Duodenal mucosa (tissue), 2 donors: ENCODE results near the gene MRC2.

Experiments used
- H3K27ac ChIP-seq: one replicate; pipeline ENCODE4 v1.7.0; 2013; ENCODE audit warnings: low read depth, low read length
- H3K27me3 ChIP-seq, 2 donors: one replicate each; pipeline ENCODE4 v1.7.0; 2013; ENCODE audit warnings: low read length in 2 of 2, control low read depth in 1 of 2; ENCODE audit not compliant: insufficient read depth in 2 of 2, control insufficient read depth in 1 of 2
- H3K36me3 ChIP-seq, 2 donors: one replicate each; pipeline ENCODE4 v1.7.0; 2013; ENCODE audit warnings: low read length in 2 of 2, control low read depth in 1 of 2; ENCODE audit not compliant: insufficient read depth in 2 of 2, control insufficient read depth in 1 of 2
- H3K4me1 ChIP-seq, 2 donors: one replicate each; pipeline ENCODE4 v1.7.0; 2013; ENCODE audit warnings: low read length in 2 of 2, control low read depth in 1 of 2; ENCODE audit not compliant: insufficient read depth in 2 of 2, control insufficient read depth in 1 of 2
- H3K4me3 ChIP-seq, 2 donors: one replicate each; pipeline ENCODE4 v1.7.0; 2013; ENCODE audit warnings: low read length in 2 of 2, low read depth in 1 of 2
- H3K9ac ChIP-seq, 2 donors: one replicate each; pipeline ENCODE4 v1.7.0; 2013; ENCODE audit warnings: low read length in 2 of 2, low read depth in 1 of 2
- H3K9me3 ChIP-seq, 2 donors: one replicate each; pipeline ENCODE4 v1.7.0; 2013; ENCODE audit warnings: low read length in 2 of 2, control low read depth in 1 of 2; ENCODE audit not compliant: control insufficient read depth in 1 of 2

Gene MRC2

GRCh38 chr17:62717889-62718288, 90.4 kb downstream of the MRC2 start:
- no peaks in the 10 kb centered on the region for H3K27me3 ChIP-seq
- H3K4me3 ChIP-seq = no peak overlapping the region
- H3K9ac ChIP-seq = no peak overlapping the region

GRCh38 chr17:62718429-62718828, 91.0 kb downstream of the MRC2 start:
- no peaks in the 10 kb centered on the region for H3K36me3 ChIP-seq
- no peaks in the 10 kb centered on the region for H3K4me1 ChIP-seq
- no peak overlapping the region for H3K9ac ChIP-seq
- H3K27me3 ChIP-seq = no peaks in the 10 kb centered on the region
- no peaks in the 10 kb centered on the region for H3K9me3 ChIP-seq
- H3K4me3 ChIP-seq = no peak overlapping the region
- H3K27ac ChIP-seq = no peak overlapping the region

More at GRCh38 chr17:62717889-62718288, 90.4 kb downstream of the MRC2 start:
- Histone ChIP-seq H3K4me1 (no peaks in the 10 kb centered on the region), H3K9me3 (no peaks in the 10 kb centered on the region), H3K27ac (no peak overlapping the region), H3K36me3 (no peaks in the 10 kb centered on the region)

GRCh38 chr17:62719586-62719985, 92.1 kb downstream of the MRC2 start:
- H3K9me3 ChIP-seq = no peaks in the 10 kb centered on the region
- no peak overlapping the region for H3K4me3 ChIP-seq
- H3K9ac ChIP-seq = no peak overlapping the region
- peaks cover 0 to 3% of the 10 kb centered on the region in 2 donors for H3K4me1 ChIP-seq
- H3K27me3 ChIP-seq = no peaks in the 10 kb centered on the region
- no peaks in the 10 kb centered on the region for H3K36me3 ChIP-seq
- no peak overlapping the region for H3K27ac ChIP-seq

GRCh38 chr17:62720126-62720850, 92.8 kb downstream of the MRC2 start:
- H3K4me3 ChIP-seq = no peak overlapping the region
- H3K27ac ChIP-seq = no peak overlapping the region
- H3K9me3 ChIP-seq = no peaks in the 10 kb centered on the region
- no peak overlapping the region for H3K9ac ChIP-seq
- peaks cover 0 to 3% of the 10 kb centered on the region in 2 donors for H3K4me1 ChIP-seq
- H3K27me3 ChIP-seq = no peaks in the 10 kb centered on the region
- no peaks in the 10 kb centered on the region for H3K36me3 ChIP-seq

GRCh38 chr17:62722625-62723024, 95.2 kb downstream of the MRC2 start:
- Histone ChIP-seq H3K4me3 (no peak overlapping the region), H3K36me3 (no peaks in the 10 kb centered on the region), H3K27ac (no peak overlapping the region), H3K27me3 (peaks cover 0 to 4% of the 10 kb centered on the region in 2 donors), H3K4me1 (peaks cover 0 to 9% of the 10 kb centered on the region in 2 donors), H3K9ac (no peak overlapping the region), H3K9me3 (no peaks in the 10 kb centered on the region)

GRCh38 chr17:62723842-62724241, 96.4 kb downstream of the MRC2 start:
- Histone ChIP-seq H3K4me1 (peaks cover 0 to 9% of the 10 kb centered on the region in 2 donors), H3K36me3 (no peaks in the 10 kb centered on the region), H3K9me3 (no peaks in the 10 kb centered on the region), H3K27ac (no peak overlapping the region), H3K27me3 (peaks cover 0 to 4% of the 10 kb centered on the region in 2 donors), H3K4me3 (no peak overlapping the region), H3K9ac (no peak overlapping the region)

- H3K27ac ChIP-seq = no peak overlapping the region
- no peaks in the 10 kb centered on the region for H3K9me3 ChIP-seq
- H3K27me3 ChIP-seq = peaks cover 0 to 4% of the 10 kb centered on the region in 2 donors
- H3K36me3 ChIP-seq = no peaks in the 10 kb centered on the region
- no peak overlapping the region for H3K4me3 ChIP-seq
- no peak overlapping the region for H3K9ac ChIP-seq
- H3K4me1 ChIP-seq = peaks cover 0 to 9% of the 10 kb centered on the region in 2 donors
Measured at GRCh38 chr17:62724398-62725146, 97.1 kb downstream of the MRC2 start.

- H3K27ac ChIP-seq = no peak overlapping the region
- H3K9me3 ChIP-seq = no peaks in the 10 kb centered on the region
- H3K4me1 ChIP-seq = peaks cover 0 to 9% of the 10 kb centered on the region in 2 donors
- no peak overlapping the region for H3K9ac ChIP-seq
- no peaks in the 10 kb centered on the region for H3K36me3 ChIP-seq
- H3K4me3 ChIP-seq = no peak overlapping the region
- H3K27me3 ChIP-seq = peaks cover 0 to 4% of the 10 kb centered on the region in 2 donors
Measured at GRCh38 chr17:62725791-62726249, 98.3 kb downstream of the MRC2 start.

- no peak overlapping the region for H3K27ac ChIP-seq
- no peaks in the 10 kb centered on the region for H3K36me3 ChIP-seq
- no peak overlapping the region for H3K9ac ChIP-seq
- H3K27me3 ChIP-seq = peaks cover 0 to 4% of the 10 kb centered on the region in 2 donors
- no peak overlapping the region for H3K4me3 ChIP-seq
- peaks cover 0 to 9% of the 10 kb centered on the region in 2 donors for H3K4me1 ChIP-seq
- no peaks in the 10 kb centered on the region for H3K9me3 ChIP-seq
Measured at GRCh38 chr17:62727916-62728672, 100.6 kb downstream of the MRC2 start.

GRCh38 chr17:62732125-62732524, 104.7 kb downstream of the MRC2 start:
- no peak overlapping the region for H3K27ac ChIP-seq
- no peaks in the 10 kb centered on the region for H3K27me3 ChIP-seq
- H3K9ac ChIP-seq = no peak overlapping the region
- H3K36me3 ChIP-seq = no peaks in the 10 kb centered on the region
- no peak overlapping the region for H3K4me3 ChIP-seq
- H3K9me3 ChIP-seq = no peaks in the 10 kb centered on the region
- H3K4me1 ChIP-seq = no peaks in the 10 kb centered on the region
